GM12878 (cell line): Measurements from ENCODE around the gene CD200R1. TPM values are rescaled to one million over a fixed set of nuclear protein-coding genes. Genes with fewer than 3 reads are reported as not detected.

Experiments
- ASH2L ChIP-seq: fragments of 300-600, 200-600 bp; sonication (generic); IDR thresholded peaks from 2 replicates; pipeline ENCODE4 v1.6.1; 2017; ENCODE audit warnings: low read depth, mild to moderate bottlenecking, borderline replicate concordance
- ATF3 ChIP-seq: IDR thresholded peaks from 2 replicates; pipeline ENCODE4 v1.6.1; 2011; ENCODE audit warnings: low read depth, mild to moderate bottlenecking, low read length, moderate library complexity, borderline replicate concordance; ENCODE audit errors: extremely low read depth
- CBX3 ChIP-seq: fragments of 200-600 bp; sonication (generic); IDR thresholded peaks from 2 replicates; pipeline ENCODE4 v1.6.1; 2016; ENCODE audit warnings: low read depth, borderline replicate concordance
- EGR1 ChIP-seq, 2 experiments: IDR thresholded peaks; 1 replicate in 1 of 2; 2 replicates in 1 of 2; pipeline ENCODE4 v1.6.1; 2011 to 2012; ENCODE audit warnings: low read depth in 2 of 2, low read length in 2 of 2, borderline replicate concordance in 1 of 2, mild to moderate bottlenecking in 1 of 2, moderate library complexity in 1 of 2
- ETV6 ChIP-seq, 2 experiments: fragments of 450-650 bp in 1 of 2; IDR thresholded peaks in 1 of 2; conservative IDR thresholded peaks in 1 of 2; 2 replicates each; pipeline ENCODE4 v1.6.1; 2014; ENCODE audit warnings: antibody characterized with exemption in 1 of 2, borderline replicate concordance in 1 of 2, low read depth in 1 of 2, mild to moderate bottlenecking in 1 of 2, moderate library complexity in 1 of 2
- GABPA ChIP-seq: IDR thresholded peaks from 2 replicates; pipeline ENCODE4 v1.6.1; 2014; ENCODE audit warnings: antibody characterized with exemption, low read depth, mild to moderate bottlenecking, inconsistent platforms
- HDAC6 ChIP-seq: fragments of 200-600 bp; sonication (generic); IDR thresholded peaks from one replicate; pipeline ENCODE4 v1.8.0; 2017; ENCODE audit warnings: antibody characterized with exemption; ENCODE audit not compliant: unreplicated experiment
- IKZF1 ChIP-seq: fragments of 450-650 bp; conservative IDR thresholded peaks from 2 replicates; pipeline ENCODE4 v1.6.1; 2017; ENCODE audit warnings: antibody characterized with exemption, mild to moderate bottlenecking
- IRF4 ChIP-seq: IDR thresholded peaks from 2 replicates; pipeline ENCODE4 v1.6.1; 2011; ENCODE audit warnings: low read depth, low read length
- MEF2A ChIP-seq: IDR thresholded peaks from 2 replicates; pipeline ENCODE4 v1.6.1; 2011; ENCODE audit warnings: low read depth, mild to moderate bottlenecking, low read length, moderate library complexity; ENCODE audit not compliant: insufficient read depth
- MEF2B ChIP-seq: fragments of 450-650 bp; IDR thresholded peaks from 2 replicates; pipeline ENCODE4 v1.6.1; 2018; ENCODE audit warnings: mild to moderate bottlenecking, moderate library complexity; ENCODE audit not compliant: partially characterized antibody, poor library complexity, severe bottlenecking
- NFIC ChIP-seq: IDR thresholded peaks from 2 replicates; pipeline ENCODE4 v1.6.1; 2012; ENCODE audit warnings: low read depth, mild to moderate bottlenecking, inconsistent platforms, low read length, moderate library complexity
- NFXL1 ChIP-seq: fragments of 450-650 bp; IDR thresholded peaks from 2 replicates; pipeline ENCODE4 v1.6.1; 2017; ENCODE audit warnings: antibody characterized with exemption, mild to moderate bottlenecking, borderline replicate concordance
- NKRF ChIP-seq: fragments of 450-650 bp; conservative IDR thresholded peaks from 2 replicates; pipeline ENCODE4 v1.6.1; 2017; ENCODE audit warnings: mild to moderate bottlenecking, moderate library complexity
- RAD21 ChIP-seq: IDR thresholded peaks from 2 replicates; pipeline ENCODE4 v1.6.1; 2011; ENCODE audit warnings: mild to moderate bottlenecking, low read depth, low read length, moderate library complexity; ENCODE audit not compliant: insufficient read depth
- RBBP5 ChIP-seq: fragments of 200-600 bp; sonication (generic); conservative IDR thresholded peaks from 2 replicates; pipeline ENCODE4 v1.6.1; 2016
- SMAD1 ChIP-seq: fragments of 450-650 bp; IDR thresholded peaks from 2 replicates; pipeline ENCODE4 v1.6.1; 2018; ENCODE audit warnings: mild to moderate bottlenecking, low read depth; ENCODE audit not compliant: partially characterized antibody
- SPI1 ChIP-seq: IDR thresholded peaks from 2 replicates; pipeline ENCODE4 v1.6.1; 2011; ENCODE audit warnings: low read depth, mild to moderate bottlenecking, low read length, moderate library complexity, borderline replicate concordance; ENCODE audit not compliant: insufficient read depth
- SREBF2 ChIP-seq: IDR thresholded peaks from 2 replicates; pipeline ENCODE4 v1.6.1; 2012; ENCODE audit warnings: mild to moderate bottlenecking, low read length
- SRF ChIP-seq, 2 experiments: IDR thresholded peaks; 2 replicates each; pipeline ENCODE4 v1.6.1; 2011; ENCODE audit warnings: low read depth in 2 of 2, low read length in 2 of 2, mild to moderate bottlenecking in 1 of 2, moderate library complexity in 1 of 2
- YBX1 ChIP-seq: fragments of 450-650 bp; IDR thresholded peaks from 2 replicates; pipeline ENCODE4 v1.6.1; 2016; ENCODE audit warnings: antibody characterized with exemption
- ZBED1 ChIP-seq: IDR thresholded peaks from 2 replicates; pipeline ENCODE4 v1.6.1; 2016; ENCODE audit warnings: borderline replicate concordance
- ZBTB33 ChIP-seq: fragments of 450-650 bp; IDR thresholded peaks from 2 replicates; pipeline ENCODE4 v1.6.1; 2017; ENCODE audit warnings: mild to moderate bottlenecking
- ZNF274 ChIP-seq: IDR thresholded peaks from one replicate; pipeline ENCODE4 v1.8.0; 2011; ENCODE audit not compliant: insufficient read length, insufficient read depth
- ZNF622 ChIP-seq: fragments of 450-650 bp; IDR thresholded peaks from 2 replicates; pipeline ENCODE4 v1.6.1; 2017; ENCODE audit warnings: mild to moderate bottlenecking, inconsistent platforms
- polyA plus RNA-seq, 11 experiments: library from polyadenylated mRNA; depleted of rRNA in 4 of 11; unstranded in 6 of 11; stranded (reverse) in 5 of 11; fragments of >200 nt; fragmentation: Nextera tagmentation in 4 of 11; fragmentation: Illumina TruSeq in 1 of 11; extraction: Ambion mirVana in 4 of 11; extraction: Trizol in 1 of 11; gene quantifications; 1 replicate in 1 of 11; 2 replicates in 10 of 11; pipeline versions ENCODE4 v1.2.1 to v1.2.3, GENCODE V29; 2011 to 2016; ENCODE audit warnings: inconsistent platforms in 2 of 11, missing spikeins in 2 of 11, low read depth in 1 of 11
- total RNA-seq, 4 experiments: library from RNA; depleted of rRNA in 3 of 4; stranded (reverse); fragments of >200 nt in 3 of 4; fragmentation: Illumina TruSeq in 1 of 4; extraction: Trizol in 1 of 4; gene quantifications; 2 replicates each; pipeline versions ENCODE4 v1.2.1 to v1.2.3, GENCODE V29; 2013 to 2021

The CD200R1 gene
- total and polyA plus RNA-seq, 10 of the 15 experiments (the other 5 are each of a cell fraction or from before 2014, with no cell fraction given) = 0.15 to 1.1 (median 0.88) TPM

GRCh38 chr3:112973325-112974177, 1.4 kb downstream of the CD200R1 start (continued):
- TF ChIP-seq EGR1 (IDR thresholded peaks at IDR 0.05; ENCODE audit: borderline replicate concordance in 1 of 2, low read depth in 2 of 2, low read length in 2 of 2) (peak in 1 of 2 experiments; percentile 74; a peak in 2 of 3 replicates), SREBF2 (no peak), ZBTB33 (no peak), YBX1 (no peak), ASH2L (no peak), IRF4 (peak; percentile 97), MEF2A (peak; percentile 50; the same call in 1 of the 2 replicates), RBBP5 (no peak), ETV6 (conservative IDR thresholded peaks at IDR 0.05 in 1 of 2, IDR thresholded peaks at IDR 0.05 in 1 of 2; ENCODE audit: borderline replicate concordance in 1 of 2, low read depth in 1 of 2) (peak in 1 of 2 experiments; percentile 77; a peak in 1 of 4 replicates), MEF2B (no peak), ZBED1 (peak; percentile 69; the same call in 1 of the 2 replicates), SMAD1 (no peak), ZNF622 (no peak), ATF3 (no peak), SPI1 (no peak), HDAC6 (no peak), CBX3 (no peak), ZNF274 (no peak), NKRF (no peak), RAD21 (no peak), NFXL1 (no peak), GABPA (peak; percentile 55), NFIC (peak; percentile 96), SRF (IDR thresholded peaks at IDR 0.05; ENCODE audit: low read depth in 2 of 2, low read length in 2 of 2) (peak in 1 of 2 experiments; percentile 66; a peak in 1 of 4 replicates), IKZF1 (peak; percentile 62)
